ENCODE results near the gene FNBP1.

DNA sequence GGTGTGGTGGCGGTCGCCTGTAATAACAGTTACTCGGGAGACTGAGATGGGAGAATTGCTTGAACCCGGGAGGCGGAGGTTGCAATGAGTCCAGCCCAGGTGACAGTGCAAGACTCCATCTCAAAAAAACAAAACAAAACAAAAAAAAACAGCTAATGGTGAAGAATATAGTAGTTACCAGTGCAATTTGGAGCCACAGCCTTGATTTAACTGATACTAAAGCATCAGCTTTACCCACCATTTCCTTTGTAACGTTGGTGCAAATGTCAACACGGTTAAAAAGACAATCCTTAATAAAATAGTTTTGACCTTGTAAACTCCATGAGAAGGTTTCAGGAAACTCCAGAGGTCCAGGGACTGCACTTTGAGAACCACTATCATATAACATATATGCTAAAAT is 41.8 kb downstream of the FNBP1 start:
- TF ChIP-seq, protein P1, sequence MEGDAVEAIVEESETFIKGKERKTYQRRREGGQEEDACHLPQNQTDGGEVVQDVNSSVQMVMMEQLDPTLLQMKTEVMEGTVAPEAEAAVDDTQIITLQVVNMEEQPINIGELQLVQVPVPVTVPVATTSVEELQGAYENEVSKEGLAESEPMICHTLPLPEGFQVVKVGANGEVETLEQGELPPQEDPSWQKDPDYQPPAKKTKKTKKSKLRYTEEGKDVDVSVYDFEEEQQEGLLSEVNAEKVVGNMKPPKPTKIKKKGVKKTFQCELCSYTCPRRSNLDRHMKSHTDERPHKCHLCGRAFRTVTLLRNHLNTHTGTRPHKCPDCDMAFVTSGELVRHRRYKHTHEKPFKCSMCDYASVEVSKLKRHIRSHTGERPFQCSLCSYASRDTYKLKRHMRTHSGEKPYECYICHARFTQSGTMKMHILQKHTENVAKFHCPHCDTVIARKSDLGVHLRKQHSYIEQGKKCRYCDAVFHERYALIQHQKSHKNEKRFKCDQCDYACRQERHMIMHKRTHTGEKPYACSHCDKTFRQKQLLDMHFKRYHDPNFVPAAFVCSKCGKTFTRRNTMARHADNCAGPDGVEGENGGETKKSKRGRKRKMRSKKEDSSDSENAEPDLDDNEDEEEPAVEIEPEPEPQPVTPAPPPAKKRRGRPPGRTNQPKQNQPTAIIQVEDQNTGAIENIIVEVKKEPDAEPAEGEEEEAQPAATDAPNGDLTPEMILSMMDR (IDR thresholded peaks at IDR 0.05) = no peak
- TF ChIP-seq, protein P2, sequence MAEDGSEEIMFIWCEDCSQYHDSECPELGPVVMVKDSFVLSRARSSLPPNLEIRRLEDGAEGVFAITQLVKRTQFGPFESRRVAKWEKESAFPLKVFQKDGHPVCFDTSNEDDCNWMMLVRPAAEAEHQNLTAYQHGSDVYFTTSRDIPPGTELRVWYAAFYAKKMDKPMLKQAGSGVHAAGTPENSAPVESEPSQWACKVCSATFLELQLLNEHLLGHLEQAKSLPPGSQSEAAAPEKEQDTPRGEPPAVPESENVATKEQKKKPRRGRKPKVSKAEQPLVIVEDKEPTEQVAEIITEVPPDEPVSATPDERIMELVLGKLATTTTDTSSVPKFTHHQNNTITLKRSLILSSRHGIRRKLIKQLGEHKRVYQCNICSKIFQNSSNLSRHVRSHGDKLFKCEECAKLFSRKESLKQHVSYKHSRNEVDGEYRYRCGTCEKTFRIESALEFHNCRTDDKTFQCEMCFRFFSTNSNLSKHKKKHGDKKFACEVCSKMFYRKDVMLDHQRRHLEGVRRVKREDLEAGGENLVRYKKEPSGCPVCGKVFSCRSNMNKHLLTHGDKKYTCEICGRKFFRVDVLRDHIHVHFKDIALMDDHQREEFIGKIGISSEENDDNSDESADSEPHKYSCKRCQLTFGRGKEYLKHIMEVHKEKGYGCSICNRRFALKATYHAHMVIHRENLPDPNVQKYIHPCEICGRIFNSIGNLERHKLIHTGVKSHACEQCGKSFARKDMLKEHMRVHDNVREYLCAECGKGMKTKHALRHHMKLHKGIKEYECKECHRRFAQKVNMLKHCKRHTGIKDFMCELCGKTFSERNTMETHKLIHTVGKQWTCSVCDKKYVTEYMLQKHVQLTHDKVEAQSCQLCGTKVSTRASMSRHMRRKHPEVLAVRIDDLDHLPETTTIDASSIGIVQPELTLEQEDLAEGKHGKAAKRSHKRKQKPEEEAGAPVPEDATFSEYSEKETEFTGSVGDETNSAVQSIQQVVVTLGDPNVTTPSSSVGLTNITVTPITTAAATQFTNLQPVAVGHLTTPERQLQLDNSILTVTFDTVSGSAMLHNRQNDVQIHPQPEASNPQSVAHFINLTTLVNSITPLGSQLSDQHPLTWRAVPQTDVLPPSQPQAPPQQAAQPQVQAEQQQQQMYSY (CRISPR knock-in tag; IDR thresholded peaks at IDR 0.05) = no peak
- TF ChIP-seq ETV6 (CRISPR knock-in tag; IDR thresholded peaks at IDR 0.05) (no peak), ZNF423 (CRISPR knock-in tag; IDR thresholded peaks at IDR 0.05) (no peak), MXD4 (CRISPR knock-in tag; IDR thresholded peaks at IDR 0.05; ENCODE audit: borderline replicate concordance) (no peak), FOXP1 (CRISPR knock-in tag; IDR thresholded peaks at IDR 0.05; ENCODE audit: borderline replicate concordance) (no peak), FOXJ3 (CRISPR knock-in tag; IDR thresholded peaks at IDR 0.05; ENCODE audit: borderline replicate concordance) (no peak), ZNF121 (CRISPR knock-in tag; IDR thresholded peaks at IDR 0.05) (no peak), ZNF232 (CRISPR knock-in tag; IDR thresholded peaks at IDR 0.05) (no peak), MYBL2 (CRISPR knock-in tag; IDR thresholded peaks at IDR 0.05) (no peak)
- TF ChIP-seq, protein P3, sequence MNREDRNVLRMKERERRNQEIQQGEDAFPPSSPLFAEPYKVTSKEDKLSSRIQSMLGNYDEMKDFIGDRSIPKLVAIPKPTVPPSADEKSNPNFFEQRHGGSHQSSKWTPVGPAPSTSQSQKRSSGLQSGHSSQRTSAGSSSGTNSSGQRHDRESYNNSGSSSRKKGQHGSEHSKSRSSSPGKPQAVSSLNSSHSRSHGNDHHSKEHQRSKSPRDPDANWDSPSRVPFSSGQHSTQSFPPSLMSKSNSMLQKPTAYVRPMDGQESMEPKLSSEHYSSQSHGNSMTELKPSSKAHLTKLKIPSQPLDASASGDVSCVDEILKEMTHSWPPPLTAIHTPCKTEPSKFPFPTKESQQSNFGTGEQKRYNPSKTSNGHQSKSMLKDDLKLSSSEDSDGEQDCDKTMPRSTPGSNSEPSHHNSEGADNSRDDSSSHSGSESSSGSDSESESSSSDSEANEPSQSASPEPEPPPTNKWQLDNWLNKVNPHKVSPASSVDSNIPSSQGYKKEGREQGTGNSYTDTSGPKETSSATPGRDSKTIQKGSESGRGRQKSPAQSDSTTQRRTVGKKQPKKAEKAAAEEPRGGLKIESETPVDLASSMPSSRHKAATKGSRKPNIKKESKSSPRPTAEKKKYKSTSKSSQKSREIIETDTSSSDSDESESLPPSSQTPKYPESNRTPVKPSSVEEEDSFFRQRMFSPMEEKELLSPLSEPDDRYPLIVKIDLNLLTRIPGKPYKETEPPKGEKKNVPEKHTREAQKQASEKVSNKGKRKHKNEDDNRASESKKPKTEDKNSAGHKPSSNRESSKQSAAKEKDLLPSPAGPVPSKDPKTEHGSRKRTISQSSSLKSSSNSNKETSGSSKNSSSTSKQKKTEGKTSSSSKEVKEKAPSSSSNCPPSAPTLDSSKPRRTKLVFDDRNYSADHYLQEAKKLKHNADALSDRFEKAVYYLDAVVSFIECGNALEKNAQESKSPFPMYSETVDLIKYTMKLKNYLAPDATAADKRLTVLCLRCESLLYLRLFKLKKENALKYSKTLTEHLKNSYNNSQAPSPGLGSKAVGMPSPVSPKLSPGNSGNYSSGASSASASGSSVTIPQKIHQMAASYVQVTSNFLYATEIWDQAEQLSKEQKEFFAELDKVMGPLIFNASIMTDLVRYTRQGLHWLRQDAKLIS (CRISPR knock-in tag; IDR thresholded peaks at IDR 0.05; ENCODE audit: borderline replicate concordance) = no peak
- TF ChIP-seq, protein P4, sequence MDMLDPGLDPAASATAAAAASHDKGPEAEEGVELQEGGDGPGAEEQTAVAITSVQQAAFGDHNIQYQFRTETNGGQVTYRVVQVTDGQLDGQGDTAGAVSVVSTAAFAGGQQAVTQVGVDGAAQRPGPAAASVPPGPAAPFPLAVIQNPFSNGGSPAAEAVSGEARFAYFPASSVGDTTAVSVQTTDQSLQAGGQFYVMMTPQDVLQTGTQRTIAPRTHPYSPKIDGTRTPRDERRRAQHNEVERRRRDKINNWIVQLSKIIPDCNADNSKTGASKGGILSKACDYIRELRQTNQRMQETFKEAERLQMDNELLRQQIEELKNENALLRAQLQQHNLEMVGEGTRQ (CRISPR knock-in tag; IDR thresholded peaks at IDR 0.05) = no peak
- TF ChIP-seq, protein P5, sequence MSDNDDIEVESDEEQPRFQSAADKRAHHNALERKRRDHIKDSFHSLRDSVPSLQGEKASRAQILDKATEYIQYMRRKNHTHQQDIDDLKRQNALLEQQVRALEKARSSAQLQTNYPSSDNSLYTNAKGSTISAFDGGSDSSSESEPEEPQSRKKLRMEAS (CRISPR knock-in tag; IDR thresholded peaks at IDR 0.05) = no peak
- TF ChIP-seq, protein P6, sequence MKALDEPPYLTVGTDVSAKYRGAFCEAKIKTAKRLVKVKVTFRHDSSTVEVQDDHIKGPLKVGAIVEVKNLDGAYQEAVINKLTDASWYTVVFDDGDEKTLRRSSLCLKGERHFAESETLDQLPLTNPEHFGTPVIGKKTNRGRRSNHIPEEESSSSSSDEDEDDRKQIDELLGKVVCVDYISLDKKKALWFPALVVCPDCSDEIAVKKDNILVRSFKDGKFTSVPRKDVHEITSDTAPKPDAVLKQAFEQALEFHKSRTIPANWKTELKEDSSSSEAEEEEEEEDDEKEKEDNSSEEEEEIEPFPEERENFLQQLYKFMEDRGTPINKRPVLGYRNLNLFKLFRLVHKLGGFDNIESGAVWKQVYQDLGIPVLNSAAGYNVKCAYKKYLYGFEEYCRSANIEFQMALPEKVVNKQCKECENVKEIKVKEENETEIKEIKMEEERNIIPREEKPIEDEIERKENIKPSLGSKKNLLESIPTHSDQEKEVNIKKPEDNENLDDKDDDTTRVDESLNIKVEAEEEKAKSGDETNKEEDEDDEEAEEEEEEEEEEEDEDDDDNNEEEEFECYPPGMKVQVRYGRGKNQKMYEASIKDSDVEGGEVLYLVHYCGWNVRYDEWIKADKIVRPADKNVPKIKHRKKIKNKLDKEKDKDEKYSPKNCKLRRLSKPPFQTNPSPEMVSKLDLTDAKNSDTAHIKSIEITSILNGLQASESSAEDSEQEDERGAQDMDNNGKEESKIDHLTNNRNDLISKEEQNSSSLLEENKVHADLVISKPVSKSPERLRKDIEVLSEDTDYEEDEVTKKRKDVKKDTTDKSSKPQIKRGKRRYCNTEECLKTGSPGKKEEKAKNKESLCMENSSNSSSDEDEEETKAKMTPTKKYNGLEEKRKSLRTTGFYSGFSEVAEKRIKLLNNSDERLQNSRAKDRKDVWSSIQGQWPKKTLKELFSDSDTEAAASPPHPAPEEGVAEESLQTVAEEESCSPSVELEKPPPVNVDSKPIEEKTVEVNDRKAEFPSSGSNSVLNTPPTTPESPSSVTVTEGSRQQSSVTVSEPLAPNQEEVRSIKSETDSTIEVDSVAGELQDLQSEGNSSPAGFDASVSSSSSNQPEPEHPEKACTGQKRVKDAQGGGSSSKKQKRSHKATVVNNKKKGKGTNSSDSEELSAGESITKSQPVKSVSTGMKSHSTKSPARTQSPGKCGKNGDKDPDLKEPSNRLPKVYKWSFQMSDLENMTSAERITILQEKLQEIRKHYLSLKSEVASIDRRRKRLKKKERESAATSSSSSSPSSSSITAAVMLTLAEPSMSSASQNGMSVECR (CRISPR knock-in tag; IDR thresholded peaks at IDR 0.05; ENCODE audit: borderline replicate concordance) = no peak
